HEK293T (cell line): ENCODE measurements around the gene MRO.

Experiments
- ARNT ChIP-seq: fragments of 450-650 bp; IDR thresholded peaks from 2 replicates; pipeline ENCODE4 v1.6.1; 2017; ENCODE audit warnings: mild to moderate bottlenecking
- BHLHE40 ChIP-seq: fragments of 450-650 bp; IDR thresholded peaks from 2 replicates; pipeline ENCODE4 v1.6.1; 2016; ENCODE audit warnings: mild to moderate bottlenecking, moderate library complexity, borderline replicate concordance
- CTBP1 ChIP-seq: fragments of 450-650 bp; IDR thresholded peaks from 2 replicates; pipeline ENCODE4 v1.6.1; 2016; ENCODE audit warnings: borderline replicate concordance
- FOXA1 ChIP-seq: fragments of 450-650 bp; IDR thresholded peaks from 2 replicates; pipeline ENCODE4 v1.6.1; 2016; ENCODE audit warnings: mild to moderate bottlenecking
- FOXK2 ChIP-seq: fragments of 450-650 bp; IDR thresholded peaks from 2 replicates; pipeline ENCODE4 v1.6.1; 2016; ENCODE audit warnings: mild to moderate bottlenecking
- FOXM1 ChIP-seq: fragments of 450-650 bp; IDR thresholded peaks from 2 replicates; pipeline ENCODE4 v1.6.1; 2017; ENCODE audit warnings: mild to moderate bottlenecking, borderline replicate concordance
- HDGF ChIP-seq: fragments of 450-650 bp; IDR thresholded peaks from 2 replicates; pipeline ENCODE4 v1.6.1; 2017; ENCODE audit warnings: antibody characterized with exemption, borderline replicate concordance
- LEF1 ChIP-seq: fragments of 450-650 bp; IDR thresholded peaks from 2 replicates; pipeline ENCODE4 v1.6.1; 2017; ENCODE audit warnings: mild to moderate bottlenecking, borderline replicate concordance
- NFRKB ChIP-seq: fragments of 450-650 bp; IDR thresholded peaks from 2 replicates; pipeline ENCODE4 v1.6.1; 2016; ENCODE audit warnings: mild to moderate bottlenecking, moderate library complexity
- SP1 ChIP-seq: fragments of 450-650 bp; IDR thresholded peaks from 2 replicates; pipeline ENCODE4 v1.6.1; 2017
- SUZ12 ChIP-seq: fragments of 450-650 bp; IDR thresholded peaks from 2 replicates; pipeline ENCODE4 v1.6.1; 2016; ENCODE audit warnings: mild to moderate bottlenecking
- TARDBP ChIP-seq: fragments of 450-650 bp; IDR thresholded peaks from 2 replicates; pipeline ENCODE4 v1.6.1; 2016
- ZNF384 ChIP-seq: fragments of 450-650 bp; IDR thresholded peaks from 2 replicates; pipeline ENCODE4 v1.6.1; 2016

DNA sequence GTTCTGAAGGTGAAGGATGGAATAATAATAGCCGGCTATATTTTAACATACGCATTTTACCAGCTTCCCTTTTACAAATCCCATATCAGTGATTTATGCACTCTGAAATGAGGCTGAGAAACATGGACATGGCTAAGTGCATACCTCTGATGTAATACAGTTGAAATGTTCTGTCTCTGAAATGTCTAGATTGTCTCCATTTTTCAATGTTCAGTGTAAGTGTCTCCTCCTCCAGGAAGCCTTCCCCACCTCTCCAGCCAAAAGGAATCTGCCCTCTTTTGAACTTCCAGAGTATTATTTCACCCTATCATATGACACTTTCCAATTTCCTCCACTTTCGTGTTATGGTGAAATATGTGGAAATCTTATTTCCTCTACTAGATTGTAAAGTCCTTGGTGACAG is 29.6 kb upstream of the MRO start:
- TF ChIP-seq NFRKB (no peak), HDGF (no peak), SUZ12 (no peak), ZNF384 (no peak), FOXM1 (no peak), FOXA1 (no peak), CTBP1 (no peak), FOXK2 (no peak), SP1 (no peak), BHLHE40 (no peak), TARDBP (no peak), LEF1 (no peak), ARNT (no peak)
